Measurements from ENCODE around the gene SFXN4.
A peak's percentile ranks its signal among the peaks of the same experiment; 100 is the strongest.
"Not testable (repeated sequence)": the region's sequence is repeated elsewhere in the genome, so short reads cannot be mapped to it uniquely, and the experiment has no call there.

SFXN4 gene

GRCh38 chr10:119143657-119144056 is 21.9 kb downstream of the SFXN4 start:
- no peak for DNase-seq (ENCODE audit: low read depth)

- no peak for DNase-seq (ENCODE audit: low read depth)
Observed at GRCh38 chr10:119140603-119141245, 24.8 kb downstream of the SFXN4 start.

- DNase-seq (ENCODE audit: low read depth), result peak; percentile 22
Observed at GRCh38 chr10:119139464-119140067, 25.9 kb downstream of the SFXN4 start.

GRCh38 chr10:119138346-119139306 is 26.9 kb downstream of the SFXN4 start:
- DNase-seq (ENCODE audit: low read depth), result no peak

GRCh38 chr10:119137878-119138277 is 27.6 kb downstream of the SFXN4 start:
- DNase-seq (ENCODE audit: low read depth), result not testable (repeated sequence)

GRCh38 chr10:119136084-119136483 is 29.4 kb downstream of the SFXN4 start:
- no peak for DNase-seq (ENCODE audit: low read depth)

GRCh38 chr10:119135513-119135881 is 30.0 kb downstream of the SFXN4 start:
- no peak for DNase-seq (ENCODE audit: low read depth)

- DNase-seq (ENCODE audit: low read depth), result no peak
Observed at GRCh38 chr10:119133949-119134348, 31.6 kb downstream of the SFXN4 start.

- no peak for DNase-seq (ENCODE audit: low read depth)
Observed at GRCh38 chr10:119132521-119133345, 32.8 kb downstream of the SFXN4 start.

GRCh38 chr10:119131512-119132240 is 33.8 kb downstream of the SFXN4 start:
- DNase-seq (ENCODE audit: low read depth), result no peak

GRCh38 chr10:119129721-119130120 is 35.8 kb downstream of the SFXN4 start:
- no peak for DNase-seq (ENCODE audit: low read depth)

- DNase-seq (ENCODE audit: low read depth), result no peak
Observed at GRCh38 chr10:119125942-119126341, 39.6 kb downstream of the SFXN4 start.

GRCh38 chr10:119120875-119121274 is 44.6 kb downstream of the SFXN4 start:
- no peak for DNase-seq (ENCODE audit: low read depth)

- no peak for DNase-seq (ENCODE audit: low read depth)
Observed at GRCh38 chr10:119120413-119120867, 45.1 kb downstream of the SFXN4 start.

- DNase-seq (ENCODE audit: low read depth), result no peak
Observed at GRCh38 chr10:119119400-119119799, 46.1 kb downstream of the SFXN4 start.

GRCh38 chr10:119118231-119118630 is 47.3 kb downstream of the SFXN4 start:
- no peak for DNase-seq (ENCODE audit: low read depth)

- DNase-seq (ENCODE audit: low read depth), result no peak
Observed at GRCh38 chr10:119116326-119116951, 49.1 kb downstream of the SFXN4 start.

GRCh38 chr10:119115926-119116325 is 49.6 kb downstream of the SFXN4 start:
- DNase-seq (ENCODE audit: low read depth), result no peak

GRCh38 chr10:119113751-119114732 is 51.5 kb downstream of the SFXN4 start:
- no peak for DNase-seq (ENCODE audit: low read depth)
